K562 treated with DMSO at 1 percent for 48 hours (cell line): ENCODE measurements around the gene SEL1L2. TPM values are rescaled to one million over a fixed set of nuclear protein-coding genes. Genes with fewer than 3 reads are reported as not detected.

ENCODE experiments used
- total RNA-seq: library from RNA; unstranded; fragments of 300-600 nt; gene quantifications from 2 replicates; pipeline ENCODE4 v1.2.3, GENCODE V29; 2022; ENCODE audit warnings: low replicate concordance; ENCODE audit errors: extremely low read depth

SEL1L2 gene, protein sequence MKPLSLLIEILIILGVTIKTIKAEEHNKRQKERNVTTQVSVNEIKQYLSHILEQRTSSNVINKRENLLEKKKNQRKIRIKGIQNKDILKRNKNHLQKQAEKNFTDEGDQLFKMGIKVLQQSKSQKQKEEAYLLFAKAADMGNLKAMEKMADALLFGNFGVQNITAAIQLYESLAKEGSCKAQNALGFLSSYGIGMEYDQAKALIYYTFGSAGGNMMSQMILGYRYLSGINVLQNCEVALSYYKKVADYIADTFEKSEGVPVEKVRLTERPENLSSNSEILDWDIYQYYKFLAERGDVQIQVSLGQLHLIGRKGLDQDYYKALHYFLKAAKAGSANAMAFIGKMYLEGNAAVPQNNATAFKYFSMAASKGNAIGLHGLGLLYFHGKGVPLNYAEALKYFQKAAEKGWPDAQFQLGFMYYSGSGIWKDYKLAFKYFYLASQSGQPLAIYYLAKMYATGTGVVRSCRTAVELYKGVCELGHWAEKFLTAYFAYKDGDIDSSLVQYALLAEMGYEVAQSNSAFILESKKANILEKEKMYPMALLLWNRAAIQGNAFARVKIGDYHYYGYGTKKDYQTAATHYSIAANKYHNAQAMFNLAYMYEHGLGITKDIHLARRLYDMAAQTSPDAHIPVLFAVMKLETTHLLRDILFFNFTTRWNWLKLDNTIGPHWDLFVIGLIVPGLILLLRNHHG
- not detected in 2 replicates for total RNA-seq

DNA sequence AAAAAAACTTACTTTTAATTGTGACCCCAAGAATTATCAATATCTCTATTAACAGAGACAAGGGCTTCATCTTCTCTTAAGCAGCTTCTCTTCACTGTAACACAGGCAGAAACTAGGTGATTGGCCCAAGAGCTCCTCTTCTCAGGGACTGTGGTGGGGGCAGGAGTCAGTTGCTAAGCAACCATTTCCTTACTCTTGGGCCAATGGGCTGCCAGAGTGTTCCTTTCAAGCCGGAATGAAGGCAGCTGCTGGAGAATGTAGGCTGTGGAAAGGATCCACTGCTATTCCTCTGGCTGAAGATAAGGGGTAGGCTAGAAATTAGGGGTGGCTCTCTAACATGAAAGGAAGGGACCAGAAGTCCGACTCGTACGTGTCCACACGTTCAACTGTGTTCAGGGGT, at the start of gene SEL1L2:
Gene SEL1L2, minus strand, starts transcription at position 150 of the 400 bp plus-strand sequence. Its CDS starts 80 bp downstream, at position 70.

DNA sequence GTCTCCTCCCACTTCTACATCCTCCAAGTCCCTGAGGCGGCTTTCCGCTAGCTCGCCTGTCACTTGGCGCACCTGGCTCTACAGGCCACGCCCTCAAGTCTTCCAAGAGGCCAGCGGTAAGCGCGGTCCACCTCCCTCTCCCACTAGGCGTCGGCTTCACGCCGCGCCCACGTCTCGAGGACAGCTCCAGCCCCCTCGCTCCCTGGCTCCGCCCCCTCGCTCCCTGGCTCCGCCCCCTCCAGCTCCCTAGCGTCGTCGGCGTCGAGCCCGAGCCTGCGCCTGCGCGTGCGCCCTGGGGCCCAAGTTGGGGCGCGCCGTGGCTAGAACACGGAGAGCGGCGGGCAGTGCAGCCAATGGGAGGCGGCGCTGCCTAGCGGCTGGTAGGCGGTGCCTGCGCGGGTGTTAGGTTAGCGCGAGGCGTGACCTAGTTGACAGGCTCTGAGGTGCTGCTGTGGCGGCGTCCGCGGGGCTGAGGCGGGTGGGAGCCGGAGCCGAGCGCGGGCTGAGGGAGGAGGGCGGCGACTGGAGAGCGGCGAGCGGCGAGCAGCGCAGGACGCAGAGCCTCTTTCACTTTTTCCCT, 4.8 kb upstream of the SEL1L2 start, which contains the start of gene MACROD2:
Gene MACROD2, plus strand, starts transcription at position 431 of the 580 bp plus-strand sequence.

Other genes starting within 250 kb of the SEL1L2 start
- not detected in 2 replicates for gene ESF1, start 205.7 kb downstream of the SEL1L2 start, total RNA-seq
- gene NDUFAF5, start 205.6 kb downstream of the SEL1L2 start, total RNA-seq = not detected in 2 replicates
- not detected in 2 replicates for gene MACROD2, start 4.9 kb upstream of the SEL1L2 start, total RNA-seq